IMR-90 (cell line): ENCODE measurements around the gene FHAD1. TPM values are rescaled to one million over a fixed set of nuclear protein-coding genes. Genes with fewer than 3 reads are reported as not detected.

Source experiments
- ATAC-seq: fragments of 200-7000 bp; cut with Tn5 transposase; 2 replicates; pipeline ENCODE4 v1.9.1; 2020; ENCODE audit warnings: low read depth, mild to moderate bottlenecking, moderate library complexity
- BruUV-seq: library from RNA; stranded (reverse); fragments of 400-500 nt; replicated peaks from 2 replicates; lab custom pipeline; 2021; lab: Mats Ljungman, UMichigan
- CTCF ChIA-PET: fragments of 300-600 bp; formaldehyde crosslinking; extraction: SDS; loops from one replicate; lab custom pipeline; 2021; ENCODE audit warnings: antibody characterized with exemption; lab: Yijun Ruan, JAX
- POLR2A ChIA-PET: fragments of 300-600 bp; sonication (Branson Sonifier 250); formaldehyde crosslinking; loops from one replicate; lab custom pipeline; 2022; ENCODE audit warnings: antibody characterized with exemption; ENCODE audit not compliant: unreplicated experiment; lab: Charles Lee
- DNase-seq: peaks from one replicate; pipeline ENCODE4 v3.0.0; 2013
- H2AFZ ChIP-seq: replicated peaks from 2 replicates; pipeline ENCODE3; 2013; ENCODE audit warnings: low read length, mild to moderate bottlenecking; ENCODE audit not compliant: poor library complexity
- H2AK5ac ChIP-seq: 2 replicates; pipeline ENCODE4 v1.6.1; 2013; ENCODE audit warnings: low read depth, low read length, inconsistent platforms
- H2AK9ac ChIP-seq: replicated peaks from 2 replicates; pipeline ENCODE3; 2013; ENCODE audit warnings: mild to moderate bottlenecking, low read depth, low read length, moderate library complexity; ENCODE audit not compliant: poor library complexity
- H2BK120ac ChIP-seq: 2 replicates; pipeline ENCODE4 v1.6.1; 2013; ENCODE audit warnings: low read depth, low read length, inconsistent platforms
- H2BK15ac ChIP-seq: 3 replicates; pipeline ENCODE4 v1.6.1; 2013; ENCODE audit warnings: low read depth, low read length, inconsistent platforms
- H2BK20ac ChIP-seq: 2 replicates; pipeline ENCODE4 v1.6.1; 2013; ENCODE audit warnings: low read depth, mild to moderate bottlenecking, inconsistent platforms, low read length, moderate library complexity
- H2BK5ac ChIP-seq: 2 replicates; pipeline ENCODE4 v1.6.1; 2013; ENCODE audit warnings: mild to moderate bottlenecking, low read depth, low read length, inconsistent platforms; ENCODE audit not compliant: poor library complexity, severe bottlenecking
- H3K14ac ChIP-seq: replicated peaks from 2 replicates; pipeline ENCODE4 v1.6.1; 2013; ENCODE audit warnings: low read depth, low read length, inconsistent platforms
- H3K18ac ChIP-seq: 2 replicates; pipeline ENCODE4 v1.6.1; 2013; ENCODE audit warnings: low read depth, low read length, control low read depth
- H3K23ac ChIP-seq: 2 replicates; pipeline ENCODE4 v1.6.1; 2013; ENCODE audit warnings: low read depth, low read length, inconsistent platforms
- H3K27ac ChIP-seq: 2 replicates; pipeline ENCODE4 v1.5.1; 2013; ENCODE audit warnings: mild to moderate bottlenecking, control low read depth, low read length; ENCODE audit not compliant: insufficient read depth
- H3K27me3 ChIP-seq: 2 replicates; pipeline ENCODE4 v1.6.1; 2013; ENCODE audit warnings: low read length; ENCODE audit not compliant: control insufficient read depth, insufficient read depth
- H3K36me3 ChIP-seq: 2 replicates; pipeline ENCODE4 v1.6.1; 2013; ENCODE audit warnings: low read length, mixed read lengths; ENCODE audit not compliant: control insufficient read depth, insufficient read depth
- H3K4ac ChIP-seq: 2 replicates; pipeline ENCODE4 v1.6.1; 2013; ENCODE audit warnings: low read depth, low read length, inconsistent platforms
- H3K4me1 ChIP-seq: 2 replicates; pipeline ENCODE4 v1.6.1; 2013; ENCODE audit warnings: low read length, mixed read lengths; ENCODE audit not compliant: control insufficient read depth, insufficient read depth
- H3K4me2 ChIP-seq: 2 replicates; pipeline ENCODE4 v1.6.1; 2013; ENCODE audit warnings: low read depth, mild to moderate bottlenecking, control low read depth, low read length, moderate library complexity
- H3K4me3 ChIP-seq: 2 replicates; pipeline ENCODE4 v1.5.1; 2013; ENCODE audit warnings: low read depth, mild to moderate bottlenecking, control low read depth, low read length, moderate library complexity; ENCODE audit not compliant: insufficient read depth
- H3K56ac ChIP-seq: 2 replicates; pipeline ENCODE4 v1.6.1; 2013; ENCODE audit warnings: low read length, inconsistent platforms; ENCODE audit not compliant: insufficient read depth; ENCODE audit errors: extremely low read depth
- H3K79me1 ChIP-seq, 2 experiments: 2 replicates each; pipeline ENCODE4 v1.6.1; 2013; ENCODE audit warnings: low read length in 2 of 2, inconsistent platforms in 1 of 2, low read depth in 1 of 2
- H3K9ac ChIP-seq: 2 replicates; pipeline ENCODE4 v1.6.1; 2013; ENCODE audit warnings: low read depth, low read length, control low read depth
- H3K9me1 ChIP-seq: 2 replicates; pipeline ENCODE4 v1.6.1; 2013; ENCODE audit warnings: low read length, inconsistent platforms; ENCODE audit not compliant: insufficient read depth
- H3K9me3 ChIP-seq: 2 replicates; pipeline ENCODE4 v1.6.1; 2013; ENCODE audit warnings: low read length; ENCODE audit not compliant: control insufficient read depth, insufficient read depth
- H4K20me1 ChIP-seq: 2 replicates; pipeline ENCODE4 v1.6.1; 2013; ENCODE audit warnings: low read length, inconsistent platforms; ENCODE audit not compliant: insufficient read depth
- H4K5ac ChIP-seq: 2 replicates; pipeline ENCODE4 v1.6.1; 2013; ENCODE audit warnings: mild to moderate bottlenecking, low read depth, low read length, control low read depth
- H4K8ac ChIP-seq, 2 experiments: 2 replicates each; pipeline ENCODE4 v1.6.1; 2013; ENCODE audit warnings: low read depth in 2 of 2, low read length in 2 of 2, control low read depth in 1 of 2, inconsistent platforms in 1 of 2
- H4K91ac ChIP-seq: 2 replicates; pipeline ENCODE4 v1.6.1; 2013; ENCODE audit warnings: low read depth, low read length, inconsistent platforms; ENCODE audit not compliant: insufficient read depth
- BHLHE40 ChIP-seq: fragments of 150-350 bp; IDR thresholded peaks from 2 replicates; pipeline ENCODE4 v1.6.1; 2016; ENCODE audit warnings: mild to moderate bottlenecking, low read depth, low read length
- CEBPB ChIP-seq: IDR thresholded peaks from 2 replicates; pipeline ENCODE4 v1.6.1; 2012; ENCODE audit warnings: low read depth, low read length, improper control_type of control experiment
- CHD1 ChIP-seq: IDR thresholded peaks from 2 replicates; pipeline ENCODE4 v1.6.1; 2012; ENCODE audit warnings: low read depth, low read length, improper control_type of control experiment
- FOS ChIP-seq: fragments of 150-350 bp; IDR thresholded peaks from 2 replicates; pipeline ENCODE4 v1.6.1; 2016; ENCODE audit warnings: low read depth, low read length
- MAFK ChIP-seq: IDR thresholded peaks from 2 replicates; pipeline ENCODE4 v1.6.1; 2012; ENCODE audit warnings: low read depth, low read length, improper control_type of control experiment
- MAZ ChIP-seq: IDR thresholded peaks from 2 replicates; pipeline ENCODE4 v1.6.1; 2012; ENCODE audit warnings: low read depth, mild to moderate bottlenecking, low read length, improper control_type of control experiment, moderate library complexity, borderline replicate concordance
- MXI1 ChIP-seq: IDR thresholded peaks from 2 replicates; pipeline ENCODE4 v1.6.1; 2012; ENCODE audit warnings: low read depth, mild to moderate bottlenecking, low read length, moderate library complexity, borderline replicate concordance
- NFE2L2 ChIP-seq: fragments of 150-350 bp; IDR thresholded peaks from 2 replicates; pipeline ENCODE4 v1.6.1; 2016; ENCODE audit warnings: low read depth, mild to moderate bottlenecking, low read length
- POLR2A ChIP-seq: IDR thresholded peaks from 2 replicates; pipeline ENCODE4 v1.6.1; 2012; ENCODE audit warnings: mild to moderate bottlenecking, low read depth, low read length
- RAD21 ChIP-seq: IDR thresholded peaks from 2 replicates; pipeline ENCODE4 v1.6.1; 2012; ENCODE audit warnings: low read length, improper control_type of control experiment
- RCOR1 ChIP-seq: IDR thresholded peaks from 2 replicates; pipeline ENCODE4 v1.6.1; 2012; ENCODE audit warnings: mild to moderate bottlenecking, low read length, improper control_type of control experiment; ENCODE audit not compliant: insufficient replicate concordance
- RFX5 ChIP-seq: IDR thresholded peaks from 2 replicates; pipeline ENCODE4 v1.8.0; 2012; ENCODE audit warnings: low read depth, mild to moderate bottlenecking, low read length, moderate library complexity
- SMC3 ChIP-seq: fragments of 150-350 bp; IDR thresholded peaks from 2 replicates; pipeline ENCODE4 v1.6.1; 2016; ENCODE audit warnings: low read depth, mild to moderate bottlenecking, antibody characterized with exemption, low read length, moderate library complexity
- WGBS, 2 experiments: methylation state at CpG; one replicate each; pipeline versions ENCODE4 v1.1.5 to v1.1.7; 2013; ENCODE audit warnings: missing lambda C conversion rate in 2 of 2; ENCODE audit not compliant: insufficient read length in 1 of 2; ENCODE audit errors: extremely low coverage in 2 of 2; 5-methylcytosine and 5-hydroxymethylcytosine counted together
- dilution Hi-C: fragments of 300-500 bp; cut with HindIII; formaldehyde crosslinking; loops from one replicate; pipeline ENCODE4 v1.14.3; 2018; ENCODE audit warnings: low sequenced_read_pairs; ENCODE audit not compliant: unreplicated experiment
- in situ Hi-C: fragments of 300-500 bp; cut with MboI; formaldehyde crosslinking; loops from 3 replicates; pipeline ENCODE4 v1.14.3; 2019; ENCODE audit warnings: low sequenced_read_pairs, inconsistent platforms, mixed read lengths
- intact Hi-C: fragments of 100-400 bp; cut with micrococcal nuclease; formaldehyde crosslinking; loops from 2 replicates; pipeline ENCODE4 v1.10.0; 2022
- polyA plus RNA-seq, 3 experiments: library from polyadenylated mRNA; depleted of rRNA; stranded (reverse); fragments of >200 nt; gene quantifications; 2 replicates each; pipeline ENCODE4 v1.2.3, GENCODE V29; 2012; ENCODE audit warnings: low replicate concordance in 1 of 3
- total RNA-seq: library from RNA; depleted of rRNA; stranded (reverse); fragments of >200 nt; gene quantifications from 2 replicates; pipeline ENCODE4 v1.2.3, GENCODE V29; 2012
- TF ChIP-seq, protein P1 (sequence below): fragments of 150-350 bp; IDR thresholded peaks from 2 replicates; pipeline ENCODE4 v1.6.1; 2017; ENCODE audit warnings: mild to moderate bottlenecking, antibody characterized with exemption, low read length, low read depth
- TF ChIP-seq, protein P2 (sequence below): fragments of 150-350 bp; IDR thresholded peaks from 2 replicates; pipeline ENCODE4 v1.6.1; 2016; ENCODE audit warnings: low read depth, mild to moderate bottlenecking, low read length, moderate library complexity, borderline replicate concordance
- TF ChIP-seq, protein P3 (sequence below): conservative IDR thresholded peaks from 2 replicates; pipeline ENCODE4 v1.5.1; 2012; ENCODE audit warnings: mild to moderate bottlenecking, low read depth, low read length, improper control_type of control experiment

Gene FHAD1
- total and polyA plus RNA-seq, 2 of the 4 experiments (the other 2 are of a cell fraction): not detected

DNA sequence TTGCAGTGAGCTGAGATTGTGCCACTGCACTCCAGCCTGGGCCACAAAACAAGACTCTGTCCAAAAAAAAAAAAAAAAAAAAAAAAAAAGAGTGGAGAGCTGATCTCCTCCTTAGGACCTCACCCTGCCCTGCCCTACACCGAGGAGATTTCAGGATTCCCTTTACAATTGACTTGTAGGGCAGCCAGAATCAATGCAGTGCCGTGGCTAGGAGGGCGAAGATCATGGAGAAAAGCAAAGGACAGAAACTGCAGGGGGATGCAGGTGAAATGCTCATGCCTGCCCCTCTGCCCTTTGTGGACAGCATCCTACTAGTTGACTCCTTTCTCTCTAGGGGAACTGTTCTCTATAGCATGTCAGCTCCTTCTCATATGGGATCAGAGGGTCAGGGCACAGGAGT, 9.6 kb downstream of the FHAD1 start:
- H3K79me1 ChIP-seq: no peaks in the 10 kb centered on the region
- no peak overlapping the region for H3K4me2 ChIP-seq
- H4K91ac ChIP-seq: no peak overlapping the region
- WGBS, 2 experiments: 100% methylated on average over 1 of the region's 3 CpGs; no CpG with 5 or more reads in 1 of the 2 experiments
- in situ Hi-C loops (no loop called here), dilution Hi-C loops (no loop called here), intact Hi-C loops (no loop called here)
- no peak overlapping the region for H4K8ac ChIP-seq
- H2AFZ ChIP-seq: no peak overlapping the region
- ChIA-PET CTCF (no interaction called here), POLR2A (no interaction called here)
- H2BK120ac ChIP-seq: no peak overlapping the region
- H3K9ac ChIP-seq: no peak overlapping the region
- no peak overlapping the region for H3K56ac ChIP-seq
- H2BK15ac ChIP-seq: no peak overlapping the region
- H3K4me1 ChIP-seq: peaks cover 3% of the 10 kb centered on the region; the same call in 1 of the 2 replicates
- no peaks in the 10 kb centered on the region for H3K9me3 ChIP-seq
- H3K18ac ChIP-seq: no peak overlapping the region
- no peak overlapping the region for H3K4ac ChIP-seq
- no peak overlapping the region for H3K4me3 ChIP-seq
- ATAC-seq: no peak
- H2BK20ac ChIP-seq: no peak overlapping the region
- H3K14ac ChIP-seq: no peak overlapping the region
- H3K27me3 ChIP-seq: peaks cover 13% of the 10 kb centered on the region
- H3K23ac ChIP-seq: no peak overlapping the region
- no TSS peak for BruUV-seq
- no peak for DNase-seq
- H3K36me3 ChIP-seq: no peaks in the 10 kb centered on the region
- TF ChIP-seq RFX5 (no peak), BHLHE40 (no peak), POLR2A (no peak), CEBPB (no peak), MAFK (no peak), SMC3 (no peak), MAZ (no peak), CHD1 (no peak), RAD21 (no peak), MXI1 (no peak), NFE2L2 (no peak), RCOR1 (no peak), FOS (no peak)
- TF ChIP-seq, protein P1, sequence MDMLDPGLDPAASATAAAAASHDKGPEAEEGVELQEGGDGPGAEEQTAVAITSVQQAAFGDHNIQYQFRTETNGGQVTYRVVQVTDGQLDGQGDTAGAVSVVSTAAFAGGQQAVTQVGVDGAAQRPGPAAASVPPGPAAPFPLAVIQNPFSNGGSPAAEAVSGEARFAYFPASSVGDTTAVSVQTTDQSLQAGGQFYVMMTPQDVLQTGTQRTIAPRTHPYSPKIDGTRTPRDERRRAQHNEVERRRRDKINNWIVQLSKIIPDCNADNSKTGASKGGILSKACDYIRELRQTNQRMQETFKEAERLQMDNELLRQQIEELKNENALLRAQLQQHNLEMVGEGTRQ: no peak
- TF ChIP-seq, protein P2, sequence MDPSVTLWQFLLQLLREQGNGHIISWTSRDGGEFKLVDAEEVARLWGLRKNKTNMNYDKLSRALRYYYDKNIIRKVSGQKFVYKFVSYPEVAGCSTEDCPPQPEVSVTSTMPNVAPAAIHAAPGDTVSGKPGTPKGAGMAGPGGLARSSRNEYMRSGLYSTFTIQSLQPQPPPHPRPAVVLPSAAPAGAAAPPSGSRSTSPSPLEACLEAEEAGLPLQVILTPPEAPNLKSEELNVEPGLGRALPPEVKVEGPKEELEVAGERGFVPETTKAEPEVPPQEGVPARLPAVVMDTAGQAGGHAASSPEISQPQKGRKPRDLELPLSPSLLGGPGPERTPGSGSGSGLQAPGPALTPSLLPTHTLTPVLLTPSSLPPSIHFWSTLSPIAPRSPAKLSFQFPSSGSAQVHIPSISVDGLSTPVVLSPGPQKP: no peak
- TF ChIP-seq, protein P3, sequence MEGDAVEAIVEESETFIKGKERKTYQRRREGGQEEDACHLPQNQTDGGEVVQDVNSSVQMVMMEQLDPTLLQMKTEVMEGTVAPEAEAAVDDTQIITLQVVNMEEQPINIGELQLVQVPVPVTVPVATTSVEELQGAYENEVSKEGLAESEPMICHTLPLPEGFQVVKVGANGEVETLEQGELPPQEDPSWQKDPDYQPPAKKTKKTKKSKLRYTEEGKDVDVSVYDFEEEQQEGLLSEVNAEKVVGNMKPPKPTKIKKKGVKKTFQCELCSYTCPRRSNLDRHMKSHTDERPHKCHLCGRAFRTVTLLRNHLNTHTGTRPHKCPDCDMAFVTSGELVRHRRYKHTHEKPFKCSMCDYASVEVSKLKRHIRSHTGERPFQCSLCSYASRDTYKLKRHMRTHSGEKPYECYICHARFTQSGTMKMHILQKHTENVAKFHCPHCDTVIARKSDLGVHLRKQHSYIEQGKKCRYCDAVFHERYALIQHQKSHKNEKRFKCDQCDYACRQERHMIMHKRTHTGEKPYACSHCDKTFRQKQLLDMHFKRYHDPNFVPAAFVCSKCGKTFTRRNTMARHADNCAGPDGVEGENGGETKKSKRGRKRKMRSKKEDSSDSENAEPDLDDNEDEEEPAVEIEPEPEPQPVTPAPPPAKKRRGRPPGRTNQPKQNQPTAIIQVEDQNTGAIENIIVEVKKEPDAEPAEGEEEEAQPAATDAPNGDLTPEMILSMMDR: no peak
- no peak overlapping the region for H4K5ac ChIP-seq
- H2AK9ac ChIP-seq: no peak overlapping the region
- no peak overlapping the region for H2AK5ac ChIP-seq
- H3K9me1 ChIP-seq: peaks cover 5% of the 10 kb centered on the region; the same call in 1 of the 2 replicates
- no peak overlapping the region for H2BK5ac ChIP-seq
- no peak overlapping the region for H3K27ac ChIP-seq
- no peaks in the 10 kb centered on the region for H4K20me1 ChIP-seq
